D341Med (cell line): Measurements from ENCODE around the gene EXOSC7.
A peak's percentile ranks its signal among the peaks of the same experiment; 100 is the strongest.
"Not testable (repeated sequence)": the region's sequence is repeated elsewhere in the genome, so short reads cannot be mapped to it uniquely, and the experiment has no call there.

Experiments
- DNase-seq: peaks from one replicate; pipeline ENCODE4 v3.0.0; 2012; ENCODE audit warnings: low spot score

EXOSC7 gene

DNA sequence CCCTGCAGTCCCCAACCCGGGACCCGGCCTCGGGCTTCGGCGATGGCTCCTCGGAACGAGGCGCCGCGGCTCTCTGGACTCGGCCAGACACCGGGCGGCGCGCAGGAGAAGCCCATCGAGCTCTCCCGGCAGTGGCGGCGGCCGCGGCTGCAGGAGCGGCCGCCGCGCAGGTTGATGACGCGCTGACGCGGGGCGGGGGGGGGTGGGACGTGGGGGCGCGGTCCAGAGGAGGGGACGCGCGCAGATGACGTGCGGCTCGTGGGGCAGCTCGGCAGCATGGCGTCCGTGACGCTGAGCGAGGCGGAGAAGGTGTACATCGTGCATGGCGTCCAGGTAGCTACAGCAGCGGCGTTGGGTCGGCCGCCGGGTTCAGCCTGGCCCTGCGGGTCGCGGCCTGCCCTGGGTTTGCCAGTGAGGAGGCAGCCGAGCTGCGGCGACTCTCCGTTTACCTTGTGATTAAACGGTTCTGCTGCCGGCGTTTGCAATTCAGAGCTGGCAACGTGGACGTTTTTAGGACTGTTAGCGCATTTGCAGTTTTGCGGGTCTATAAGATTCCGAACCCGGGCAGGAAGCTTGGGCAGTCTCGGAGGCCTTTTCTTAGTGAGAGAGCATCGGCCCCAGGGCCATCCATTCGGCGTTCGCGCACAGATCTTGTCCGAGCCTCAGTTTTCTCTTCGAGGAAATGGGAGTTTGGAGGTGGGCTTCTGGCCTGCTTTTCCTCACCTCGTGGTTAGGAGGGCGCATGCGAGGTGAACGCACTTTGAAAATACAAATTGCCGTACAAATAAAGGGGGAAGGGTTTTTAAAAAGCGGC is at the start of gene EXOSC7, which contains the start of gene ZDHHC3:
Gene EXOSC7 (plus strand): TSS at position 243 of the 814 bp plus-strand sequence. CDS start 34 bp downstream, at position 277.
Gene ZDHHC3 (minus strand): TSS at position 173 of the 814 bp plus-strand sequence. CDS start 16,738 bp downstream, outside the sequence.
- peak; percentile 99 for DNase-seq

- DNase-seq = no peak
These were observed 49.1 kb upstream of the EXOSC7 start for GRCh38 chr3:44926921-44927320.

GRCh38 chr3:44927371-44927770 is 48.7 kb upstream of the EXOSC7 start:
- DNase-seq = no peak

DNA sequence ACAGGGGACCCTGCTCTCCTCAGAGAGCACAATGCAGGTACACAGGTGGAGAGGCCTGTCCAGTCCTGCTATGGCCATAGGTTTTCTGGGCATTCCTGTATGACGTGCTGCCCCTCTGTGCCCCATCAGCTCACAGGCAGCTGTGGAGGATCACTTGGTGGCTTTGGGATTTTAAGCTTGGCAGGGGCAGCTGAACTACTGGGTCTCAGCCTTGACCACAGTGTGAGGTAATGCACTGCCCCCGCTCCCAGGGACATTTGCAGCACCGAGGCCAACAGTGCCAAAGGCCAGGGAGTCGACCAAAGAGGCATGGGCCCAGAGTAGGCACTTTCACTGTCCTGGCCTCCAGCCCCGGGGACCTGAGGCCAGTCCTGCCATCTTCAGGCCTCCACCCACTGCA is 46.3 kb upstream of the EXOSC7 start:
- DNase-seq = no peak

- no peak for DNase-seq
These were observed 45.1 kb upstream of the EXOSC7 start for GRCh38 chr3:44930911-44931310.

DNA sequence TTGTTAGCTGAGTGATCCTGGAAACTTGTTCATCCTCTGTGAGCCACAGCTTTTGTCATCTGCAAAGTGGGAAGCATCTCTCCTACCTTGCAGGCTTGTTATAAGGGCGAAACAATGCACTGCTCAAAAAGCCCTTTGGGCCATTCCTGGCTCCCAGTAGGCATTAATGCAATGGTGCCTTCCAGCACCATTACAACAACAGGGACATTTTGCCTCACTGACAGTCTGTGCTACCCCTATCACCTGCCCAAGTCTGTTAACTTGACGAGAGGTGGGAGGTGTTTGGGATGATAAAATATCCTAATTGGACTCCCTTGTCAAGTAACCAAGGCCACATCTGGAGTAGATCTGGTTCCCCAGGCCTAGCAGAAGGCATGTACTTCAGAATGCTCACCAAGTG is 44.3 kb upstream of the EXOSC7 start:
- DNase-seq = no peak

DNA sequence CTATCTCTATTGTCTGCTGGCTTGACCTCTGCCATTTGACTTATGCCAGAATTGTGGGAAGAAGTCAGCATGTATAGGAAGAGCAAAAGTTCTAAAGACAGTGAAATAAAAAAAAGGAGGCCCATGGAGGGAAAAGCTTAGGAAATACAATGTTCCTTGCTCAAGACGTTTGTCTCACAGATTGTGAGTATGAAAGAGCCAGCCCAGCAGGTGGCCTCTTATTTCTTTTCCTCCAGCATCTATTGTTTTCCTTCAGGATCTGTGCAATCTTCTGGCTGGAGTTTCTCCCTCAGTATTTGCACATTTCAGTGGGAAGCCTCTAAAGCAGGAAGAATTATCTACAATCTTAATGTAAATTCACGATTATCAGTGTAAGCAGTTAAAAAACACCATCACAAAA is 43.8 kb upstream of the EXOSC7 start:
- DNase-seq = no peak

DNA sequence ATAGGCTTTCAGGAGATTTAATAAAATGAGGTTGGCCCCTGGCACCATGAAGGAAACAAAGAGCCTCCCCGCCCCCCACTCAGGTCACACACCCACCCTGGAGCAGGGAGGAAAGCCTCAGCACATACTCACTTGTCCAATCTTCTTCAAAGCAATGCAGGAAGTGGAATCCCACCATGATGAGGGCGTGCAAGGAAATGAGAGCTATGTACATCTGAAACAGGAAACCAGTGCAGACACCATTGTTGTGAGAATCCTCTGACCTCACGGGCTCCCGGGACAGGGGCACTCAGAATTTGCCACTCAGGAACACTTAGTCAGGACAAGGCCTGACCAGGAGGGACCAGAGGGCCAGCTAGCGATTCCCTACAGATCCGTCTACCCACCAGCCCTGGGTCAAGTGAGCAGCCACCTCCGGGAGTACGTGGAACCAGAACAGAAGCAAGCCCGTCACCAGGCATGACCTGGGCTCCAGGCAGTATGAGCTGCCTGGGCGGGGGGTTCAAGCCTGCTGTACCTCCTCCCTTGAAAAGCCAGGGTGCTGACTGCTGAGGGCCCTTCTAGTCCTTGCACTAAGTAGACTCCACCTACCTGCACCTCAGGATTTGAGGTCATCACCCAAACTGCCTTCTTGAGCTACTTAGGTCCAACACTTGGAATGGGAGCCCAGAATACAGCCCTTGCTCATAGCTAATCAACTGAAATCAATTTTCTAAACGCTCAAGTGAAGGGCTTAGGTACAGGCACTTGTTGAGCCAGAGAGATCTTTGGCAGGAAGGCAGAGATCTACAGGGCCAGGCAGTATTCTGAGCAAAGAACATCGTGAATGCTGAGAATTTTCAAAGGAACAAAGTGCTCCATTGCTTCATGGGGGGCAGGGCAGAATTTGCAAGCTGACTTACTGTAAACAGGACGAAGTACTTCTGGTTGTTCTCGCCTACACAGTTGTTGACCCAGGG is 42.8 kb upstream of the EXOSC7 start:
- DNase-seq = no peak

- DNase-seq = no peak
These were observed 36.4 kb upstream of the EXOSC7 start for GRCh38 chr3:44939581-44940036.

- no peak for DNase-seq
These were observed 33.7 kb upstream of the EXOSC7 start for GRCh38 chr3:44942202-44942921.

- DNase-seq = no peak
These were observed 27.8 kb upstream of the EXOSC7 start for GRCh38 chr3:44948239-44948638.

DNA sequence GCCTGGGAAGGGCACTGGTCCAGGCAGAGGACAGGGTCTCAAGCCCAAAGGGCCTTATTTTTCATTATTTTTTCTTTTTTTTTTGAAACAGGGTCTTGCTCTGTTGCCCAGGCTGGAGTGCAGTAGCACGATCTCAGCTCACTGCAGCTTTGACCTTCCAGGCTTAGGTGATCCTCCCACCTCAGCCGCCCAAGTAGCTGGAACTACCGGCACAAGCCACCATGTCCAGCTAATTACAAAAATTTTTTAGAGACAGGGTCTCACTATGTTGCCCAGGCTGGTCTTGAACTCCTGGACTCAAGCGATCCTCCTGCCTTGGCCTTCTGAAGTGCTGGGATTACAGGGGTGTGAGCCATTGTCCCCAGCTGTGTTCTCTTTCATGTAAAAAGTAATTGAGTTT is 26.3 kb upstream of the EXOSC7 start:
- DNase-seq = not testable (repeated sequence)

GRCh38 chr3:44950275-44950734 is 25.7 kb upstream of the EXOSC7 start:
- DNase-seq = no peak

GRCh38 chr3:44952689-44953088 is 23.4 kb upstream of the EXOSC7 start:
- no peak for DNase-seq

- no peak for DNase-seq
These were observed 21.7 kb upstream of the EXOSC7 start for GRCh38 chr3:44954304-44954703.

- DNase-seq = no peak
These were observed 21.1 kb upstream of the EXOSC7 start for GRCh38 chr3:44954962-44955361.

GRCh38 chr3:44955917-44956316 is 20.1 kb upstream of the EXOSC7 start:
- DNase-seq = no peak

DNA sequence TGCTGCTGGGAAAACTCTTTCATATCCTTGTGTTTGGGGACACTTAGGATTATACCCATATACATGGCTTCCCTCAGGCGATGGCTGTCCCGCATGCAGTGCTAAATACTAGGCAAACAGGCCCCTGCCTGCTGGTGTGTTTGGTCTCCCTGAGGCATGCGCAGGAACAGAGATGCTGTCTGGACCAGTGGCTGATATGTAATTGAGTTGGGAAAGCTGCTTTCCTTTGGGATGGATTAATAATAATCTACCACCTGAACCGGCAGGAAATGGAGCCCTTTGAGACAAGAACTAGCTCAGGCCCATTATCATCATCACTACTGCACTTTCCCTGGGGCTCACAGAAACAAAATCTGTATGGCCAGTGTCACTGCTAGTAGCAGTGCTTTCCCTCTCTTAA is 18.1 kb upstream of the EXOSC7 start:
- no peak for DNase-seq

DNA sequence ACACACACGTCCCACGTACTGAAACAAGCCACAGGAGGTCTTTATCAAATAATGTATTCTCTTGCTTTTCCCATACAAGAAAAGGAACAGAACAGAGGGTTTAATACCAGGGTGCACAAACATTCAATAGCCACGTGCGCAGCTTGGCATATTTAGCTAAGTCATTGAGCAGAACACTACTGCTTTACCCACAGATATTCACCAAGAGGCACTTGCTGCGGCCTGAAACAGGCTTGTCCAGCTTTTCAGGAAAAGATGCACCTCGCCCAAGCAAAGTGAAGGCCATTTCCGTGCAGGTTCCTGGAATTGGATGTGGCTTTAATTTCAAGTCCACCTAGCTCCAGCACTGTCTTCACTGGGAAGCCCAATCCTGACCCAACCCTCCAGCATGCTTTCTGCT is 17.7 kb upstream of the EXOSC7 start:
- DNase-seq = no peak

DNA sequence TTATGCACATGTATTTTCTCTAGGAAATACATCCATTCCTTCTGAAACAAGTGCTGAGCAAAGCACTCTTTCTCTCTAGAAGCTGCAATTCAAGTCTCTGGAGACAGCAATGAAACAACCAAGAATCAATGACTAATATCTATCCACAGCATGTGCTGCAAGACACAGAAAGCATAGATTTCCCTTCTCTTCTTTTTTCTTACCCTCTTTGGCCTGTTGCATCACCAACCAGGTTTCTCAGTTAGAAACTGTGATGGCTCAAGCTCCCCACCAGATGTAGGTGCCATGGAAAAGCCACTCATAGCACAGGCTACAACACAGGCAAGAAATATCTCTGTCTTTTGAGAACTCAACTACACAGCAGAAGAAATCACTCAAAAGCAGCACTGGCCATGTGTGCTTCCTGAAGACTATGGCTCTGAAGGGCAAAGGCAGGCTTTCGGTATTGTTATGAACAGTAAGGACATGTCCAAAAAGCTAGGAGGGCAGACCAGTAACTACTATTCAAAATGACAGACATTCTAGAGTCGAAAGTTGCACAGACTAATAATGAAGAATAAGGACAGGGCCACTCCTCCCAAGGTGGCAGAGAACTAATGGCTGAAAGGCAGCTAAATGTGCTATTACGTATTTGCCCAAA is 15.5 kb upstream of the EXOSC7 start:
- no peak for DNase-seq

DNA sequence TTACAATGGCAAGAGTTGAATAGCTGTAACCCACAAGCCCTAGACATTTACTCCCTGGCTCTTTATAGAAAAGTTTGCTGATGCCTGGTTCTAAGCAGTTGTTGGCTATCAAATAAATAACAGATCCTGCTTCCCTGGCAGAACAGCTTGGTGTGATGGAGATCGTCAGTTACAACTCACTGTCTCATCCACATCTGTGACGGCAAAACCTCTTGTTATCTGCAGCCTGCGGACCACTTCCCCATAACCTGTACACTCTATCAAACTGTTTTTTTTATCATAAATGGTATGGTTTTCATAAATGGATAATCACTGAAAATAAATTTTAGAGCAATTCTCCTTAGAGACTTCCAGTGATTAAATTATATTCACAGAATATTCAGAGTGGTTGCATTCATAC is 14.2 kb upstream of the EXOSC7 start:
- DNase-seq = no peak
